Astrocyte (in vitro differentiated cells and primary cell): ENCODE results near the gene AMH. TPM values are rescaled to one million over a fixed set of nuclear protein-coding genes. Genes with fewer than 3 reads are reported as not detected.

Experiments used
- DNase-seq: peaks from one replicate; pipeline ENCODE4 v3.0.0-alpha.2; 2010; ENCODE audit warnings: low read depth
- FAIRE-seq: peaks from 2 replicates; lab custom pipeline; 2011; peaks lifted over from hg19 to GRCh38; lab: Jason Lieb, UNC
- H2AFZ ChIP-seq: 2 replicates; pipeline ENCODE4 v1.6.0; 2012; ENCODE audit warnings: low read depth, low read length, inconsistent platforms
- H3K27ac ChIP-seq: 2 replicates; pipeline ENCODE4 v1.5.1; 2011; ENCODE audit warnings: low read depth, low read length, inconsistent platforms
- H3K27me3 ChIP-seq: 2 replicates; pipeline ENCODE4 v1.6.0; 2011; ENCODE audit warnings: low read length, inconsistent platforms; ENCODE audit not compliant: insufficient read depth
- H3K36me3 ChIP-seq: 2 replicates; pipeline ENCODE4 v1.5.1; 2011; ENCODE audit warnings: low read length, inconsistent platforms; ENCODE audit not compliant: insufficient read depth
- H3K4me1 ChIP-seq: 2 replicates; pipeline ENCODE4 v1.5.1; 2011; ENCODE audit warnings: low read length, inconsistent platforms; ENCODE audit not compliant: insufficient read depth
- H3K4me2 ChIP-seq: 2 replicates; pipeline ENCODE4 v1.6.0; 2012; ENCODE audit warnings: low read length, inconsistent platforms
- H3K4me3 ChIP-seq: 2 replicates; pipeline ENCODE4 v1.5.1; 2011; ENCODE audit warnings: low read depth, mild to moderate bottlenecking, low read length, inconsistent platforms; ENCODE audit not compliant: insufficient read depth
- H3K79me2 ChIP-seq: 2 replicates; pipeline ENCODE4 v1.6.0; 2012; ENCODE audit warnings: mild to moderate bottlenecking, low read length, inconsistent platforms; ENCODE audit not compliant: insufficient read depth
- H3K9ac ChIP-seq: 2 replicates; pipeline ENCODE4 v1.6.0; 2012; ENCODE audit warnings: mild to moderate bottlenecking, low read length, inconsistent platforms
- H3K9me3 ChIP-seq: 2 replicates; pipeline ENCODE4 v1.5.1; 2012; ENCODE audit warnings: low read depth, mild to moderate bottlenecking, low read length, inconsistent platforms; ENCODE audit not compliant: insufficient read depth
- H4K20me1 ChIP-seq: 2 replicates; pipeline ENCODE4 v1.6.0; 2012; ENCODE audit warnings: low read length, inconsistent platforms; ENCODE audit not compliant: insufficient read depth
- H3K27ac Mint-ChIP-seq: one replicate; pipeline ENCODE4 v1.8.0; 2021; ENCODE audit warnings: mild to moderate bottlenecking, mixed read lengths; ENCODE audit not compliant: unreplicated experiment
- H3K27me3 Mint-ChIP-seq: one replicate; pipeline ENCODE4 v1.8.0; 2021; ENCODE audit warnings: low read depth, mixed read lengths; ENCODE audit not compliant: unreplicated experiment
- H3K36me3 Mint-ChIP-seq: one replicate; pipeline ENCODE4 v1.8.0; 2021; ENCODE audit warnings: low read depth, mixed read lengths; ENCODE audit not compliant: unreplicated experiment
- H3K4me1 Mint-ChIP-seq: one replicate; pipeline ENCODE4 v1.8.0; 2021; ENCODE audit warnings: low read depth, mixed read lengths; ENCODE audit not compliant: unreplicated experiment
- H3K4me3 Mint-ChIP-seq: one replicate; pipeline ENCODE4 v1.8.0; 2021; ENCODE audit warnings: mild to moderate bottlenecking, moderate library complexity, mixed read lengths; ENCODE audit not compliant: unreplicated experiment
- H3K9me3 Mint-ChIP-seq: one replicate; pipeline ENCODE4 v1.8.0; 2021; ENCODE audit warnings: mild to moderate bottlenecking, mixed read lengths; ENCODE audit not compliant: unreplicated experiment
- CTCF ChIP-seq: IDR thresholded peaks from 2 replicates; pipeline ENCODE4 v1.5.1; 2011; ENCODE audit warnings: low read depth, mild to moderate bottlenecking, inconsistent platforms, low read length, moderate library complexity; ENCODE audit not compliant: insufficient read depth
- EZH2 ChIP-seq: IDR thresholded peaks from 2 replicates; pipeline ENCODE4 v1.6.1; 2012; ENCODE audit warnings: mild to moderate bottlenecking, low read length, inconsistent platforms; ENCODE audit not compliant: insufficient read depth
- total RNA-seq: library from RNA; stranded (reverse); gene quantifications from 2 replicates; pipeline ENCODE4 v1.2.1, GENCODE V29; 2021

The AMH gene
- total RNA-seq, 1 donor from 2014 or later, result 4.6 TPM

GRCh38 chr19:2270157-2270422 lies 21.0 kb downstream of the AMH start:
- peak overlapping the region; percentile 94 for H3K4me3 Mint-ChIP-seq
- DNase-seq (no peak), FAIRE-seq (no peak)
- Histone ChIP-seq H3K36me3 (peaks cover 3% of the 10 kb centered on the region), H3K4me2 (peak overlapping the region; percentile 96), H2AFZ (no peak overlapping the region), H3K4me1 (peaks cover 29% of the 10 kb centered on the region), H3K9ac (peak overlapping the region; percentile 99), H3K4me3 (peak overlapping the region; percentile 96), H4K20me1 (peaks cover 55% of the 10 kb centered on the region), H3K9me3 (no peaks in the 10 kb centered on the region), H3K27ac (peak overlapping the region; percentile 91), H3K27me3 (no peaks in the 10 kb centered on the region), H3K79me2 (peaks cover 56% of the 10 kb centered on the region)
- H3K27ac Mint-ChIP-seq, result peak overlapping the region; percentile 84
- peaks cover 14% of the 10 kb centered on the region for H3K36me3 Mint-ChIP-seq
- TF ChIP-seq CTCF, result no peak
- TF ChIP-seq EZH2, result no peak
- no peaks in the 10 kb centered on the region for H3K9me3 Mint-ChIP-seq
- peaks cover 16% of the 10 kb centered on the region for H3K4me1 Mint-ChIP-seq
- H3K27me3 Mint-ChIP-seq, result no peaks in the 10 kb centered on the region

GRCh38 chr19:2270423-2271233 lies 21.5 kb downstream of the AMH start:
- H3K9ac ChIP-seq, result peak overlapping the region; percentile 99
- peaks cover 32% of the 10 kb centered on the region for H3K4me1 ChIP-seq
- peak overlapping the region; percentile 96 for H3K4me3 ChIP-seq
- DNase-seq (peak; percentile 66), FAIRE-seq (no peak)
- H3K79me2 ChIP-seq, result peaks cover 61% of the 10 kb centered on the region
- TF ChIP-seq EZH2, result no peak
- TF ChIP-seq CTCF, result no peak
- no peaks in the 10 kb centered on the region for H3K9me3 ChIP-seq
- H3K36me3 ChIP-seq, result peaks cover 3% of the 10 kb centered on the region
- H3K36me3 Mint-ChIP-seq, result peaks cover 14% of the 10 kb centered on the region
- peak overlapping the region; percentile 95 for H3K4me3 Mint-ChIP-seq
- H3K27ac Mint-ChIP-seq, result no peak overlapping the region
- no peaks in the 10 kb centered on the region for H3K27me3 Mint-ChIP-seq
- peaks cover 17% of the 10 kb centered on the region for H3K4me1 Mint-ChIP-seq
- peaks cover 60% of the 10 kb centered on the region for H4K20me1 ChIP-seq
- no peaks in the 10 kb centered on the region for H3K27me3 ChIP-seq
- peak overlapping the region; percentile 96 for H3K4me2 ChIP-seq
- H3K9me3 Mint-ChIP-seq, result no peaks in the 10 kb centered on the region
- peak overlapping the region; percentile 91 for H3K27ac ChIP-seq
- no peak overlapping the region for H2AFZ ChIP-seq
